Activated CD8-positive, alpha-beta memory T cell treated with anti-CD3 and anti-CD28 coated beads, Interleukin-2, amount 50 U/mL, for 4 hours (primary cell): ENCODE results near the gene LVRN.

ENCODE experiments used
- DNase-seq: peaks from one replicate; pipeline ENCODE4 v3.0.0-alpha.2; 2020

LVRN gene

DNA sequence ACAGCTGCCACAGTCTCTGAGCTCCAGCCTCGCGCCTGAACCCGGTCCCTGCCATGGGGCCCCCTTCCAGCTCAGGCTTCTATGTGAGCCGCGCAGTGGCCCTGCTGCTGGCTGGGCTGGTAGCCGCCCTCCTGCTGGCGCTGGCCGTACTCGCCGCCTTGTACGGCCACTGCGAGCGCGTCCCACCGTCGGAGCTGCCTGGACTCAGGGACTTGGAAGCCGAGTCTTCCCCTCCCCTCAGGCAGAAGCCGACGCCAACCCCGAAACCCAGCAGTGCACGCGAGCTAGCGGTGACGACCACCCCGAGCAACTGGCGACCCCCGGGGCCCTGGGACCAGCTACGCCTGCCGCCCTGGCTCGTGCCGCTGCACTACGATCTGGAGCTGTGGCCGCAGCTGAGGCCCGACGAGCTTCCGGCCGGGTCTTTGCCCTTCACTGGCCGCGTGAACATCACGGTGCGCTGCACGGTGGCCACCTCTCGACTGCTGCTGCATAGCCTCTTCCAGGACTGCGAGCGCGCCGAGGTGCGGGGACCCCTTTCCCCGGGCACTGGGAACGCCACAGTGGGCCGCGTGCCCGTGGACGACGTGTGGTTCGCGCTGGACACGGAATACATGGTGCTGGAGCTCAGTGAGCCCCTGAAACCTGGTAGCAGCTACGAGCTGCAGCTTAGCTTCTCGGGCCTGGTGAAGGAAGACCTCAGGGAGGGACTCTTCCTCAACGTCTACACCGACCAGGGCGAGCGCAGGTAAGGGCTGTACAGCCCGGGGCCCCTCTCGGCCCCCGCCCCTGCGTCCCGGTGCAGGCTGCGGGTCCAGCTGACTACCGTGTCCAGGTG lies 509 bp downstream of the LVRN start:
- DNase-seq, result no peak

DNA sequence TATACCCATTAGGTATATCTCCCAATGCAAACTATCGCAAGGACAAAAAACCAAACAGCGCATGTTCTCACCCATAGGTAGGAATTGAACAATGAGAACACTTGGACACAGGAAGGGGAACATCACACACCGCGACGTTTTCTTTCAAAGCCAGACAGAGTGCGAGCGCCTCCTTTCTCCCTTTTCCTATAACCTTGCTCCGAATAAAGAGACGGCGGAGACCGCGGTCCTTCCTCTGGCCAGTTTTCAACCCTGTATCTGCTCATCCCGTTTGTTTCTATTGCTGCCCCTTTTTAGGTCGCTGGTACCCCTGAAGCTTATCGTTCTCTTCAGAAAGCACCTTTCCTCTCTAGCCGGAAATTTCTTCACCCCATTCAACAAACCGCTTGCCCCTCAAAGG lies 1.3 kb downstream of the LVRN start:
- no peak for DNase-seq

DNA sequence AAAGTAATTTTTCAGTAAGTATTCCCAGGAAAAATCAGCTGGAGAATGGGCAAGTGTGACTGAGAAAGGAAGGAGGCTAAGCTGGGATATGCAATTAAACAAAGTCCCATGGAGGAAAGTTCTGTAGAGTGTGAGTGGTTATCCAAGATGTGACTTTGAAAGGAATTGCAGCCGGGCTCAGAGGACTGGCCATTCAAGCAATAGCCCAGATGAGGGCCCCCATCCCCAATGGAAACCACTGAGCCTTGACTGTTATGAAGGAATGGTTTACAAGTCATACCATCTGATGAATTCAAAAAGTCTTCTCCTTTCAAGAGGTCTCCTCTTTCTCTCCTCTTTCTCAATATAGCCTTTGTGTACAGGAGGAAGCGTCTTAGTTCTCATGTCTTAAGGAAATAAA lies 6.5 kb downstream of the LVRN start:
- no peak for DNase-seq

DNA sequence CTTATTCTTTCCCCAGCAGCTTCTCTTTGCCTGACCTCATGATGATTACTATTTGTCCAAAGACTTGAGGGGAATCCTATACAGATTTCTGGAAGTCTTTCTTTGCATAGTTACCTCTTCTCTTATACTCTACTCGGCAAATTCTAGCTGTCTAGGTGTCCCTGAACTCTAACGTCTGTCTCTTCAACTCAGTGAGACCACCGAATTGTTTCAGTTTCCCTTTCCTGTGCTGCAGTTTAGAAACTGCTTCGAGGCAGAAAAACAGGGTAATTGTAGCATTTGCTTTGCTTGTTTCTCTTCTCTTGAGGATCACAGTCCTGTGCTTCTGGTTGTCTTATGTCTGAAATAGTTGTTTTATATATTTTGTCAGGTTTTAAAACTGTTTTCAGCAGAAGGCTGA lies 14.8 kb downstream of the LVRN start:
- no peak for DNase-seq

DNA sequence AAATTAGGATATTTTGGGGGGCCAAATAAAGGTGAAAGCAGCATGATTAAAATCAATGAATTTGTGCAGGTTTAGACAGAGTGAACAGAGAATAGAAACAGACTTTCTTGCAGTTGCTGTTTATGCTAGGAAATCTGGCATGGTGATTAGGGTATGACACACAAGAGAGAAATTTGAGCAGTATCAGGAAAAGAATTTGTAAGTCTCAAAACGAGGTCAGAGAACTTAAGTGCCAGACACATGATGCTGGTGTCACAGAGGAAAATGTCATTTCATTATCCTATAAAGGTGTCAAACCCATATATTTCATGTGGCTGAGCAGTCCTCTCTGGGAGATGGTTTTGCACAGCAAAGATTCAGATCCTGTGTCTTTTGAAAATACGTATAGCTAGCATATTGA lies 15.7 kb downstream of the LVRN start:
- no peak for DNase-seq

DNA sequence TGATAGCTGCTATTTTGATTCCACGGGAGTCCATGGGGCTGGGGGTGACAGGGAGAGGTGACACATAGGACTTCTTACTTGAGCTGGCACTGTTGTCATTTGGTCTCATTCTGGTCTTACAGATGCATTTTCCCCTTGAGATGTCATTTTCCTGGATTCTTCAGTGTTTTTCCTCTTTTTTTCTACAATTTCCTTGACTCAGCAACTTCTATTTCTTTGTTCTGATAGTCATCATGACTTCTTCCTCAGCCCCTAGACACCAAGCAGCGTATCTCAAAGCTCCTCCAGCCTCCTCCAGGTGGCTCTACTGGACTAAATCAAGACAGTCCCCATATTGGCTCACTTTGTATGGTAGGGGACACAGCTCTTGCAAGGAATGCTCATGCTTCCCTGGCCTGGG lies 16.5 kb downstream of the LVRN start:
- DNase-seq, result no peak

DNA sequence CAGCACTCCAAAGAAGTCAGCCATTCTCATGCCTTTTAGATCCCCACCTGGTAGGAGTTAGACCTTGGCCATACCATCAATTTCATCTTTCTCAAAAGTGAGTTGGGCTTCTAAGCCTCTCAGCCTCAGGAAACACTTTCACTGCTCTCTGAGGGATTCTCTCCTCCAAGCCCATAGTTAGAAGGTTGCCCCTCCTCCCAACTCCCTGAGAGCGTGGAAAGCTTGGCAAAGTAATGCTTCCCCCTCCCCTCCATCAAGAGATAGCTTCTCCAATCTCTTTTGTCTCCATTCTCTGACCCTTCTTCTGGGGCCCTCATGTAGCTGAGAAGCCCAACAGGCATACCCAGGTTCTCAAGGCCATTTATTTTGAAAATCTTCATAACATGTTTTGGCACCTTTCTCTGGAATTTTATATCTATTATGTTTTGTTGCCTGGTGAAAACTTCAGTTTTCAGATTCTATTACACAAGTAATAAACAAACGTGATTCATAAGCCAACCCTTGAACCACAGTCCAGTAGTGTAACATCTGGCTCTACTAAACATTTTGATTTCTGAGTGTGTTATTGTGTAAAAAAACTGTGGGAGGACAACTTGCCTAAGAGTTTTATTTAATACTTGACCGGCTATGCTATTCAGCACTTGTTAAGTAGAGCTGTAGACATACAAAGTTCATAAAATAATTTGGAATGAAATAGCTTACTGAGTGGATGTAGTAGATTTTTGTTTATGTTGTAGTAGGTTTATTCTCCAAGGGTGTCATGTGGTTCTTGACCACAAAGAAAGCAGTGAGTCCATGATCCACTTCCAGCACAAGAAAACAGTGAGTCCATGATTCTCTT lies 17.1 kb downstream of the LVRN start:
- no peak for DNase-seq

DNA sequence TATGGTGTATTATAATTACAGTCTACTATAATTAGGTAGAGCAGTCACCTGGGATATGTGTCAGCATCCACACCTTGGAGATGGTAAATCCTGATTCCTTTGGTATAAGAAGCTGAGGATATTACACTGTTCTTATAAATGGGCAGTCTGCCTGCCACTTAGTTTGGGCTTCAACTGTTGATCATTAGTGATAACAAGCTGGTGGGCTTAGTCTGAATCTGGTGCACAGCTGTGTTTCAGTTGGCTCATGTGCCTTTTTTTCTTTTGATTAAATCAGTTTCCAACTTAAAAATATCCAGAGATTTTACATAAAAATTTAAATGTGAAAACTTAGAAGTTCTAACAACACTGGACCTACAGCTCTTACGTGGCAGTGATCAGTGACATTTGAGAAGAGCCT lies 21.2 kb downstream of the LVRN start:
- DNase-seq, result no peak

DNA sequence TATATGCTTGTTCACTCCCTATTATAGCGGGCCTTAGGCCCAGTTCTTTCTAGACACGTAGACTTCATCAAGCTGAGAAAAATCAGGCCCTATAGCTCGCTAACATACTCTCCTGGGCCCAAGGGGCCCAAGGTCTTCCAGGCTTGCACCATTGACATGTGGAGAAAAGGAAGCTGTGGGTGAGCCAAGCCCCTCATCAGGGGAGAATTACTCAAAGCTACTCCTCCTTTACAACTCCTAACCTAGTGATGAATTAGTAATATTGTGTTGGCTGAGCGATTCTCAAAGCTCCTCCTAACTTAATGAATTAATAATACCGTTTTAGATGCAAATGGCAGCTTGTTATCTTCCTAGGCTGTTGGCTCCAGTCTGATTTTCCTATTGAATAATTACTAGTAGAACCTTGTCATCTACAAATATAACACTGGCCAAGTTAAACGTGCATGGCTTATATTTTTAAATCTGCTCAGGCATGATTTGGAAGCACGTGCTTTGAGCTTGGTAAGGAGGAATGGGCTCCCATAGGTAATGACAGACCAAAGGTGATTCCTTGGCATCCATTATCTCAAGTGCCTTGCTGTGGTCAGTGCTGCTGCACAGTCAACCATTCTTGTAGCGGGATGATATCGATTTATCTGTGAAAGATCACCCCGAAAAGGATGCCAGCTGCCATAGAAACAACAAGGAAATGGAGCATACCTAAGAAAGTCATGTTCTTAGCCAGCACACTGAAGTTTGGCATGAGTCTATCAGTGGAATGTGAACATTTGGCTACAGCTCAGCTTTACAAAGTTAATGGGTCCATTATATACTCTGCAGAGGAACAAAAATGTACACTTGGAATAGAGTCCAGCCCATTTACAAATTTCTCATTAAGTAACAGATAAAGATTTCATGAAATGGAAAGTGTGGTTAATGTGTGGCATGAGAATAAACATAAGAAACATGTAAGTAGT lies 23.8 kb downstream of the LVRN start:
- no peak for DNase-seq

DNA sequence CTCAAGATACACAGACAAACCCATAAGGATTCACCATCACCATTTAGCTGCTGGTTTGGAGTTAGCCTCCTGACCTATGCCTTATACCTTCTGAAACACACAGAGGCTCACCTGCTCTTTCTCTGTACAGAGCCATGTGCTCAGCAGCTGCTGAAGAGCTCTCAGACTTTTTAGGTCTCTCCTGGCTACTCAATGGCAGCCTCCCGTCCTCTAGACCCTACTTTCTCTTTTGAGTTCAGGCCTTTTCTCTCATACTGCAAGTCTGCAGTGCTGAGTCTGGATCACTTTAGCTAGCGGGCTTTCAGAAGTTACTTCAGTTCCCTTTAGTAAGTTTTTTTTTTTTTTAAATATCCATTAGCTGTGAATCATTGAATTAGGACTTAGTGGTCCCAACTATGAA lies 25.7 kb downstream of the LVRN start:
- DNase-seq, result no peak

DNA sequence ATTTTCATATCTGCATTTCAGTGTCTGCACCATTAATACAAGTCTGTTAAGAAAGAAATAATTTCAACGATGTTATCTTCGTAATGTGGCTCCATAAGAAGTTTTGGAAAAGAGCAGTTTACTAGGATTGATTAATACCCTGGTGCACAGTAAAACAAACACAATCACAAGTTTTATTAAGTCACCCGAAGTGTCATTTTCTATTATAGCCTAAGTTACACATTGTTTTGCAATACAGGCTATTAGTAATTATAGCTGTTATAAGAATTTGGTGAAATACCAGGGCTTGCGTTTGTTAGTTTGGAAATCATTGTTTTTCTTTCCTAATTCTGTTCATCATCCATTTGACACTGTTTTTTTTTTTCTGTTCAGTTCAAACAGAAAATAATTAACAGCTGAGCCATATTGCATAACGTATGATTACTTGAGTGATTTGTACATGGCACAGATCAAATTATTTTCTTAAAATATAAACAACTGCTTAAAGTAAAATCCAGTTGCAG lies 30.6 kb downstream of the LVRN start:
- no peak for DNase-seq

DNA sequence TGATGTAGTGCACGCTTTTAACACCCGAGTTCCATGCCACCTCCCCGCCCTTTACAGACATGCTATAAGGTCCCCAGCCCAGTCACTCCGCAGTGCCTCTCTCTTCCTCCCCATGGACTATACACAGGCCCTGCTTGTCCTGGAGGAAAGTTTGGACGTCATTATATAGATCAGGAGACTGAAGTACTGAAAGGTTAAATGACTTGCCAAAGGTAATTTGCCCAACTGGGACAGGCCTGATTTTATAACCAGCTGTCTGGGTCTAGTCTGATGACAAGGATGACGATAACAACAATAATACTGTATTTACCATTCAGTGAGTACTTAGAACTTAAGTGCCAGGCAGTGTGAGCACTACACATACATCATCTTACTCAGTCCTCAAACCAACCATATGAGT lies 33.1 kb downstream of the LVRN start:
- DNase-seq, result no peak

DNA sequence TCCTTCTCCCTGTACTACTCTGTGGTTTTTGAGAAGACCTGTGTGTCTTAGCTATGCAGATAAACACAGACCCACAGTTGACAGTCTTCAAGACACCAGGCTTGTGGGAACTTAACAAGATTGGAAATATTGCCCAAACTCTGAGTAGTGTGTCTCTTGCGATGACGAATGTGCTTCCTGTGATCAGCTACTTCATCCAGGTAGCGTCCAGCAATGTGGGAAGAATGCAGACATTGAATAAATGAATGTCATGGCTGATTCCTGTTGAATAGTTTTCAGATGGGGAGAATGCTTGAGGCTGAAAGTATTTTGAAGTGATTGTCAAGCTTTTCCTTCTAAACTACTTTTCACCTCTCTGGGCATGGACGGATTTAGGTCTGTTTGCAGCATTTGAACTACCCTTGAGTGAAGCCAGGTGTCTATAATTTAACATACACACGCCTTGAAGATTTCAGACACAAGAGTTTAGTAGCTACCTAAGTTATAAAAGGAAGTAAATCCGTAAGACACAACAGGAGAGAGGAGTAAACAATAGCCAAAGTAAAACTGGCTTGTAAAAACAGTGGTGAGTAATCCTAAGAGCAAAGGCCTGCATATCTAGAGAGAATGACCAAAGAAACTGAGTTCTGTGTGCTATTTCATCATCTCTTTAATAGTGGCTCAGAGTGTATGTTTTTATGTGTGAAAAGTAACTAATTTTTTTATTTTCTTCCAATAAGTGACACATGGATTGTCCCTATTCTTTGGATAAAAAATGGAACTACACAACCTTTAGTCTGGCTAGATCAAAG lies 40.0 kb downstream of the LVRN start:
- DNase-seq, result no peak

DNA sequence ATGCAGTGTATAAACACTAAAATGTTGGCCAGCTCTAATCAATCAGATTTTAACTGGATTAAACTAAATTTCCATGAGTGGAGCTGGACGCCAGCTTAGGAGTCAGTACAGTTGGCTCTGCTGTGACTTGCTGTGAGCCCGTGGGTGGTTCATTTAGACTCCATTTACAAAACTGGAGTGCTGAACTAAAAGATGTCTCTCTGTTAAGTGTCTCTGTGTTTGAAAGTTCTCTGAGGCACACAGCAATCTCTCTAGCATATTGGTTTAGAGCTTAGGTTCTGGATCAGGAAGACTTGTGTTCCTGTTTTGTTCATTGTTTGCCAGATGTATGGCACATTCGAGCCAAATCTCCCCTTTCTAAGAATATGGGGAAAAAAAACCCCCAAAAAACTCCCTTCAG lies 42.0 kb downstream of the LVRN start:
- DNase-seq, result no peak

DNA sequence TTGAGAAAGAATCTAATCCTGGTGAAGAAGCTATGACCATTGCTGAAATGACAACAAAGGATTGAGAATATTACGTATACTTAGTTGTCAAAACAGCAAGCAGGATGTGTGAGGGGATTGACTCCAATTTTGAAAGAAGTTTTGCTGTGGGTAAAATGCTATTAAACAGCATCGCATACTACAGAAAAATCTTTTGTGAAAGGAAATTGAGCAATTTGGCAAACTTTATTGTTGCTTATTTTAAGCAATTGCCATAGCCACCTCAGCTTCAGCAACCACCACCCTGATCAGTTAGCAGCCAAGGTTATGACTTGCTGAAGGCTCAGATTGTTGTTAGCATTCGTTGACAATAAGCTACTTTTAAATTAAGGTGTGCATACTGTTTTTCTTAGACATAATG lies 47.5 kb downstream of the LVRN start:
- DNase-seq, result no peak

DNA sequence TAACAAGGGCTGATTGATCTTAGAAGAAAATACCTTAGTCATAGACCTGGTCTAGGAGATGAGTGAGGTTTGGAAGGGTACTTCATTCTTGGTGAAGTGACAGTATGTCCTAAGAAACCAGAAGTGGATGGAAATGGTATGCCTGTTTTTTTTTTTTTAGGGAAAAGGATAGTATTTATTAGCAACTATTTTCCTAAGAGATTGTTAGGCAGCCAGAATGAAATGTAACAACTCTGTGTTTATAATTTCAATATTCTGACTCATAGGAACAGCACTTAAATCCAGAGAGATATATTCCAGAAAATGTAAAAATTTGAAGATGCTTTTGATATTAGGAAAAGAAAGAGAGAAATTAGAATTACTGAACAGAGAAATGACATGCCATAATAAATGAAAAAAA lies 48.8 kb downstream of the LVRN start:
- no peak for DNase-seq

DNA sequence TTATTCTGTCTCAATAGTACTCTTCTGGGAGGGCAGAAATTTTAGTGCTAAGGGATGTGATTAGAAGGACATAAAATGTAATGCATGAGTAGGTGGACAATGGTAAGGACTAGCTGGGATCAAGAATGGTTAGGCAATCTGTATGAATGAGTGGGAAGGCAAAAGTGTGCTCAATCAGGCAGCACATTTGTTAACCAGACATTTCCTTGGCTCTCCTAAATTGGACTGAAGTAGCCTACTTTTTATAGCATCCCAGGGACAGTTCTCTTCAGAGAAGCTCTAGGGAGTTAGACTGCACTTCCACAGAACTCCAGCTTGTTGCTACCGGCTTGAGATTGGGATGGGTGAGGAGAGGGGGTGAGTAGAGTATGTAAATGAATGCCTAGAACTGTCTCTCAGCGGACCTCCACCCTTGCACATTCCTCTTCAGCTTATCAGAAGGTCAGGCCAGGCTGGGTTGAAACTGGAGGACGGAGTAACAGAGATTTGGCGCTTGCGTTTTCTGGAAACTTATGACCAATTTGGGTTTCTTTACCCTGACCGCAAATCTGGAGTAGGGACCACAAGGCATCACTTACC lies 51.0 kb downstream of the LVRN start:
- DNase-seq, result no peak

DNA sequence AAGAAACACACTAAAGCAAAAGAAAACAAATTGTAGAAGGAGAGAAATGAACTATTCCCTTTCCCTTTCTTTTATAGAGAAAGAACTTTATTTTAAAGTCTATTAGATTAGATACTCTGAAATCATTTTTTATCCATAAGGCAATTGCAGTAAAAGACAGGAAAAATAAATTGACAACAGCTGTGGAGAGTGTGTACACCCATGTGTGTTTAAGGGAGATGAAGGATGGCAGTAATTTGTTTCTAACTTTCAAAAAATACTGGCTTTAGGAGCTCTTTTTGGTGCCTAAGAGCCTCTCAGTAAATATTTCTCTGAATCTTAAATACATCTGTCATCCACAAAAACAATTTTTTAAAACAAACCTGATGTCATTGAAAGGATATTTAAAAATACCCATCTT lies 51.7 kb downstream of the LVRN start:
- no peak for DNase-seq

DNA sequence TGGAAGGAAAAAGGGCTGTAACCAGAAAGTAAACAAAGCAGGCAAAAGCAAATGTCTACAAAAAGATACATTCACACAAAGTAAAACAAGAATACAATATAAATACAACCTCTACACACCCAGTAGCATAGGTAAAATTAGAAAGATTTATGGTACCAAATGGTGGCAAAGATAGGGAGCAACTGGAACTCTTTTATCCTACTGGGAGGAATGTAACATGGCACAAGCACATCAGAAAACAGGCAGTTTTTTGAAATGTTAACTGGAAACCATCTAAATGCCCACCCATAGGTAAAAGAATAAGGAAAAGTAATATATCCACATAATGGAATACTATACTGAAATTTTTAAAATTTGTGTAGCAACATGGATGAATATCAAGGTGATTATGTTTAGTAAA lies 61.3 kb downstream of the LVRN start:
- no peak for DNase-seq

DNA sequence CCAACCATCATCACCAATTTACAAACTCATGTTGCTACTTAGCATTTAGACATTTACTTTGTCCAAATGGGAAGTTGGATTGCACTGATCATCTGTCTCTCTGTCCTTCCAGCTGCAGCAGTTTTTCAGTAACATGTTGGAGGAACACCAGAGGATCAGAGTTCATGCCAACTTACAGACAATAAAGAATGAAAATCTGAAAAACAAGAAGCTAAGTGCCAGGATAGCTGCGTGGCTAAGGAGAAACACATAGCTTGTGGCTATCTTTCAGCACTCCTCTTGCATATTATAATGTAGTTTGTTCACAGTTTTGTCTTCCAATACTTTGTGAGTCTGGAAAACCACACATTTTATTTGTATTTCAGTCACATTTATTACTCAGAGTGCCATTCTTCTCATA lies 63.6 kb downstream of the LVRN start:
- no peak for DNase-seq

DNA sequence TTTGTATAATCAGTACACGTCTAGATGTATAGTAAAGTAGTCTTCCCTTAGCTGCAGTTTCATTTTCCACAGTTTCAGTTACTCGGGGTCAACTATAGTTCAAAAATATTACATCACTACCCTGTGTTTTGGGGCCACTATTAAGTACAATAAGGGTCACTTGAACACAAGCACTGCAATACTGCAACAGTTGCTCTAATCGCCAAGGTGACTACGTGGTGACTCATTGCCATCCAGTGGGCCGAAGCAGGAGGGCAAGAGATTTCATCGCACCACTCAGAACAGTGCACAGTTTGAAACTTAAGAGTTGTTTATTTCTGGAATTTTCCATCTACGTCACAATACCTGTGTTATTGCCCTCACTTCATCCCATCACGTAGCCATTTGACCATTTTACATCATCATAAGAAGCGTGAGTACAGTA lies 69.8 kb downstream of the LVRN start, which contains the start of gene ARL14EPL:
TSS of gene ARL14EPL (plus strand) at position 379 of the 424 bp plus-strand sequence. CDS start 18,994 bp downstream, outside the sequence.
- no peak for DNase-seq

DNA sequence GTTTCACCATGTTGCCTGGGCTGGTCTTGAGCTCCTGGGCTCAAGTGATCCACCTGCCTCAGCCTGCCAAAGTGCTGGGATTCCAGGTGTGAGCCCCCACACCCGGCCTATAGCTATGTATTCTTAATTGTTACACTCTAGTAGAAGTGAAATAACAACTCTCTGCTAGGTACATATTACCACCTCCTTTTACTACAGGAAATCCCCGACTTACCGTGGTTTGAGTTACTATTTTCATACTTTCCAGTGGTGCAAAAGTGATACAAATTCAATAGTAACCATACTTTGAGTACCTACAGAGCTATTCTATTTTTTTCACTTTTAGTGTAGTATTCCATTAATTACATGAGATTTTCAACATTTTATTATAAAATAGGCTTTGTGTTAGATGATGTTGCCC lies 70.7 kb downstream of the LVRN start:
- DNase-seq, result no peak
